Tongue (tissue), 2 donors: Measurements from ENCODE around the gene COL23A1. TPM values are rescaled to one million over a fixed set of nuclear protein-coding genes. Genes with fewer than 3 reads are reported as not detected.
A peak's percentile ranks its signal among the peaks of the same experiment; 100 is the strongest.
"Not testable (repeated sequence)": the region's sequence is repeated elsewhere in the genome, so short reads cannot be mapped to it uniquely, and the experiment has no call there.

ENCODE experiments used
- DNase-seq: peaks from one replicate; pipeline ENCODE4 v3.0.0-alpha.2; 2015
- total RNA-seq: library from RNA; depleted of rRNA; stranded (reverse); fragments of >200 nt; gene quantifications from one replicate; pipeline ENCODE4 v1.2.3, GENCODE V29; 2014

COL23A1 gene
- total RNA-seq, 1 donor from 2014 or later, result 5.4 TPM

DNA sequence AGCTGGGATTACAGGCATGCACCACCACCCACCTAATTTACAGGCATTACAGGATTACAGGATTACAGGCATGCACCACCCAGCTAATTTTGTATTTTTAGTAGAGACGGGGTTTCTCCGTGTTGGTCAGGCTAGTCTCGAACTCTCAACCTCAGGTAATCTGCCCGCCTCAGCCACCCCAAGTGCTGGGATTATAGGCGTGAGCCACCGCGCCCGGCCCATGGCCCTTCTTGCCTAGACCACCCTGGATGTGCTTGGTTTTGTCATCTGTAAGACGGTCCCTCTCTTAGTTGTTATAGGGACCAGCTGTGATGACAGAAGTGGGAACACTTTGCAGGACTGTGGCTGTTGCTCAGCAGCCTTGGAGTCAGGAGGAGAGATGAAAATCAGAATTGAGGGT lies 354.1 kb downstream of the COL23A1 start:
- no peak for DNase-seq

DNA sequence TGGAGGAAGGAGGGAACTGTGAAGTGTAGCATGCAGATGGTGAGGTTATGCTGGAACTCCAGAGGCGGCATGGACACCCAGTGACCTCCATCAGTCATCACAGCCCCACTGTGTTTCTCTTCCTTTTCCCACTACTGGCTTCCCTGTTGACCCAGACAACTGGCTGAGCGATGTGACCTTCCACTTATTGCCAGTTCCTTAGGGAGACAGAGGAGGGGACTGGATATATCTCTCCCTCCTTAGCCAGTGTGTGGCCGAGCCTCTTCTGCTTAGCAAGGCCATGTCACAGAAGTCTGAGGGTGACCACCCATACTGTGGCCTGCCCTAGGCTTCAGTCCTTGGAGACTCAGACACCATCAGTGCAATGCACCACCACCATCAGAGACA lies 354.6 kb downstream of the COL23A1 start:
- DNase-seq, result no peak

DNA sequence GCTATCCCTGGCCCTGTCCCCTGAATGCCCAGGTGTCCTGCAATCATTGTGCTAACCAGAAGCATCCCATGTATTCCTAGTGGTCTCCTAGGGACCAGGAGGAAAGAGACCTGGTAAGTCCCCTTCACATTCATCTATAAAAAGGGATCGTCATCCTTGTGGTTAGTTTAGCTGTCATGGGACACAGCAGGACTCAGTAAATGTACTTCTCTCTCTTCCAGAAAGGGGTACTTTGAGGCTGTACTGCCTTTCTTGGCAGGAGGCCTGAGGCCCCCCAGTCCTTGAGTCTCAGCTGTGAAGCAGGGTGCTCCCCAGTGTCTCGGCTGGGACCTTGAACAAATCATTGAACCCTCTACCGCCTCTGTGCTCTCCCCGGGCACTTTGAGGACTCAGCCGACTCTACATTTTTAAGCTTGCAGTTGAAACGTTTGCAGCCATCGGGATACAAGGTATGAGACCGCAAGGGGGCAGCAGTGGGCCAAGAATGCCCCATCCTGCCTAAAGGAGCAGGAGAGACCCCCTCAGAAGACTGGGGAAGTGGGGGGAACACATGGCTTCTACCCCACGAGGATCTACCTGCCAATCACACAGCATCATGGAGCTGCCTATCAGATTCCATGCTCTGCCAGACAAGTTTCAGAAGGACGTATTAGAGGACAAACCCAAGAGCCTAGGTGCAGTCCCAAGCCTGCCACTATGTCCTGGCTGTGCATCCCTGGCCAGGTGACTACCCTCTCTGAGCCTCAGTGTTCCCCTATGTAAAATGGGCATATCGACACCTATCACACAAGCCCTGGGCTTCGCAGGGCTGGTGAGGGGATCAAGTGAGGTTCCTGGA lies 355.2 kb downstream of the COL23A1 start:
- DNase-seq, result peak; percentile 86

DNA sequence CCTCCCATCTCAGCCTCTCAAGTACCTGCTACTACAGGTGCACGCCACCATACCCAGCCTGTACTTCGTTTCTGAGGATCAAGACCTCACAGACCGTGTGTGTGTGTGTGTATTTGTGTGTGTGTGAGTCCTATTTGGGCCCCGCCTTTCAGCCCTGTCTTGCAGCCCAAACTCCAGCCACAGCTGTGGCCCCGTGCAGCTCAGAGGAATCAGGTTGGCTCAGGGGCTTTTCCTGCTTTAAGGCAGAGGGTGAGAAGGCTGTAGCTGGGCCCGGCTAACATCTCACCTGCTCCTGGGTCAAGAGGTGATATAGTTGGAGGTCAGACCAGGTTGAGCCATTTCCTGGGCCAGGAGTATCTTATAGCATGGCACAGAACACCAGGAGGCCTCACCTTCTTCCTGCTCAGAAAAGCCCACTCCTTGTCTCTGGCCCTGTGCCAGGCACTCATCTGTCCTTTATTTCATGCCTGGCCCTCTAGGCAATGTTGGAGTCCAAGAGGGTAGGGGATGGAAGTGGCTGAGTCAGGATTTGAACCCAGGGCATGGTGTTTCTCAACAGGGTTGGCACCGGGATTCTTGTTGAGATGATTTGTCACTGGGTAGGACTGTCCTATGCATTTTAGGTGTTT lies 356.0 kb downstream of the COL23A1 start:
- DNase-seq, result no peak

DNA sequence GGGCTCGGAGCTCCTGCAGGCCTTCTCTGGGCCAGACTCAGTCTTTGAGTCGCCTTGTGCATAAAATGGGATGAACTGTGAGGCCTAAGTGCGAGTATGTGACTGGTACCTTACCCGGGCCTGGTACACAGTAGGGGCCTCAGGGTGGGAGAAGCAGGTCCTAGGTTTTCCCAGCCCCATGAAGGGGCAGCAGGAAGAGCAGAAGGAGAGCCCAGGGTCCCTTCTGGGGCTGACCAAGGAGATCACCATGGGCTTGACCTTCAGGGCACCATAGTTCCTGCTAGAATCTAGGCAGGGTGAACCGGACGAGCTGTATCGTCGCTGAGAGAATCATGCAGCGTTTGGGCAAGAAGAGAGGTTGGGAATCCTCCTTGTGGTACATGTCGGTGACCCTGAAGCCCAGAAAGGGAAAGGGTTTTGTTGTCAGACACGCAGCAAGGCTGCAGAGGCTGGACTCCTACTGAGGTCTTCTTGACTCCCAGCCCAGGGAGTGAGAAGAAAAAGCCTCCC lies 357.2 kb downstream of the COL23A1 start:
- no peak for DNase-seq

DNA sequence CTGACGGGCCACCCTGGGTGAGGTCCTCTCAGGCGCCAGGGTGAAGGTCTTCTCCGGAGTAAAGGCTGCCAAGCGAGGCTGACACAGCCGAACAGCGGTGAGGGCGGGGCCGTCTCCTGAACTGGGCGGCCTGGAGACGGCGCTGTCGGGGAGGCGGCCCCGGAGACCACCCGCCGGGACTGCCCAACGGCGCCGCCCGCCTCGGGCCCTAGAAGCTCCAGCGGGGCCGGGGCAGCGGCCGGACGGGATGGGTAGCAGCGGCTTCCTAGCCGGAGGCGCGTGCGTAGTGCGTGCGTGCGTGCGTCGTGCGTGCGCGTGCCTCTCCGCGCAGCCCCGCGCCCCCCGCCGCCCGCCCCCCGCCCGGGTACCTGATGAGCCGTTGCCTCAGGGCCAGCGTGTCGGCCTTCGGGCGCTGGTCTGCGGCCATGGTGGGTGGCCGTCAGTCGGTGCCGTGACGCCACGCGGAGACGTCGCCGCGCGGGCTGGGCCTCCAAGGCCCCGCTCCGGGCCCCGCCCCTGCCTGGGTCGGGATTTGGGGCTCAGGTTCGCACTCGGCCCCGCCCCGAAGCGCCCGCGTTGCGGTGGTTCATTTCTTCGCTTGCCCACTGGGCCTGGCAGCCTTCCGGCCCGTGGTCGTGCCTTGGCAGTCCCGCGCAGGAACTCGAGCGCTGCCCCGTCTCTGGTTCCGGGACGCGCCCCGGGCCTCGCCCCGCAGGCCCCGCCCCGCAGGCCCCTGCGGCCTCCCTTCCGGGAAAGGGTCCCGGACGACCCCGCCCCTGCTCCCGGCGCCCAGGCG lies 357.9 kb downstream of the COL23A1 start, which contains the start of gene PHYKPL:
PHYKPL (minus strand) TSS at position 679 of the 796 bp plus-strand sequence; CDS start at position 427, 252 bp downstream.
- DNase-seq, result peak; percentile 87

DNA sequence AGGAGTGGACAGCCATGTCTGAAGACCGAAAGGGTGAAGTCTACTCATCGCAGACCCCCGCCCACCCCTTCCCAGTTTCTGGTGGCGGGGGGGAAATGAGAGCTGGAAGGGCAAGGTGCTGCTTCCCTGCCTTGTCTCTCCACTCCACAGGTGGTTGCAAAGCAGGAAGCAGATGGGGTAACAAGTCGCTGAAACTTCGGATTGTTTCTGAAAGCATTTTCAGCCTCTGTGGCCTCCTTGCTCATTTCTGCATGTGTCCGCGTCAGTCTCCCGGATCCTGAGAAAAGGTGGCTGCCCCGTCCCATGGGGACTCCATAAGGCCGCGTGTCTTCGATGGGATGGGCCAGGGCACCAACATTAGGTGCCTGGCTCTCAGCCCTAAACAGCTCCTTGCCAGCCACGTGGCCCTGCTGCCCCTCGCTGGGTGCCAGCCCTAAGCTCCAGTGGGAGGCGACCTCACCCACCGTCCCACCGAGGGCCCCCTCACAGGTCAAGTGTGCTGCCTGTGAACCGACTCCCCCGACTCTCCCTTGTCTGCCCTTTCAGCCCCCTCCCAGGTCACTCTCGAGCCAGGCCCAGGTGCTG lies 358.6 kb downstream of the COL23A1 start:
- DNase-seq, result no peak

DNA sequence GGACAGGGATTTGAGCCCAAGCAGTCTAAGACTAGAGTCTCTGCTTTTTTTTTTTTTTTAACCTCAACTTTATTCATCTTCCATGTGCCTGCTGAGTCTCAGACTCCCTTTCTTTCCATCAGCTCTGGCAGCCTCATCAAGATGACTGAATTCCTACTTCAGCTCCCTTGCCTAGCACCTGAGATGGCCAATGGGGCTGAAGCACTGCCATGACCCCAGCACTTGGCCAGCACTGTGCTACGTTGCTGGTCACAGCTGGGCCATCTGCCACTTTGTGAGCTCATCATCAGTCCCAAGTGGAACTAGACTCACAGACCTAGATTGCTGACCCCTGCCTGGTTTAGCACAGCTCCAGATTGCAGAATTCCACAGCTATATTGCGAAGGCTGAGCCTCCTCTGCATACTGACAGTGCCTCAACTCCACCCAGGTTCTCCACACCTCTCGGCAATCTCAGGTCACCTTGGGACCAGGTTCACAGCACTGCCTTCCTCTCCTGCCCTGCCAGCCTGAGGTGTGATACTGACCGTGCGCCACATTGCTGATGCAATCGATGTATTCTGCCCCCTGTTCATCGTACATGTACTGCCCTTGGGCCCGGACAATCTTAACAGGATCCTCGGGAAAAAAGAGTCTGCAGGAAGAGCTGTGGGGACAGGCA lies 359.2 kb downstream of the COL23A1 start:
- DNase-seq, result no peak

DNA sequence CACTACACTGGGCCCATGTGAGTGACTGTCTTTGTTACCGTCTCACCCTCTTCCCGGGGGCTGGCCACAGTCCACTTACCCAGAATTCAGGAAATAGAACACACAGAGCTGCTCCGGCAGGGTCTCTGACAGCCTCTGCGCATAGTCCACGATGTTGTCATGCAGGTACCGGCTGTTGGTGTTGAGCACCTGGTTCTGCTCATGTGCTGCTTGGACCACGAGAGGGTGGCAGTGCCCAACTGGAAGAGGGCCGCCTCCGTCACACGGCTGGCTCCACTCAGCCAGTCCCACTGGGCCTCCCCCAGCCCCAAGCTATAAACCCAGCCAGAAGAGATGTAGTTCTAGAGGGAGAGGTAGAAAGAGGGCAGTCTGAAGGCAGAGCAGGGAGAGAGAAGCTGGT lies 360.3 kb downstream of the COL23A1 start:
- no peak for DNase-seq

DNA sequence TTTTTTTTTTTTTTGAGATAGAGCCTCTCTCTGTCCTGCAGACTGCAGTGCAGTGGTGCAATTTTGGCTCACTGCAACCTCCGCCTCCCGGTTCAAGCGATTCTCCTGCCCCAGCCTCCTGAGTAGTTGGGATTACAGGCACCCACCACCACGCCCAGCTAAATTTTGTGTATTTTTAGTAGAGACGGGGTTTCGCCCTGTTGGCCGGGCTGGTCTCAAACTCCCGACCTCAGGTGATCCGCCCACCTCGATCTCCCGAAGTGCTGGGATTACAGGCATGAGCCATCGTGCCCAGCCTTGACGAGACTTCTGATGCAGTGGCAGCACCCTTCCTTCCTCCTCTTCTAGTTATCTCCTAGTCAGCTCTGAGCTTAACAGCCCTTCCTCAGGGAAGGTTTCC lies 361.1 kb downstream of the COL23A1 start:
- DNase-seq, result not testable (repeated sequence)

DNA sequence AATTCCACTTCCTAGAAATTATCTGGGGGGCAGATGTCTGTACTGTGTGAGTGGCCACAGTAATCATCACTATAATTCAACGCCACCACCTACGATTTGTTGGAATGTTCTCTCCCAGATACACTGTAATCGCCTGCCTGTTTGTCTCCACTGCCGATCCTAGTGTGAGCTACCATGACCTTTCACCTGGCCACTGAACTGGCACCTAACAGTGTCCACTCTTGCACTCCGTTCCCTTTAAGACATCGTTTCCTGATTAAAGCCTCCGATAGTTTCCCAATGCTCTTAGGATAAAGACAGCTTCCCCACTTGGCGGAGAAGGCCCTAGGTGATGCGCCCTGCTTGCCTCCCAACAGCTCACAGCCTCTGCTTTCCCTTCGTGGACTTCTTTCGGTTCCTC lies 361.6 kb downstream of the COL23A1 start:
- DNase-seq, result no peak

DNA sequence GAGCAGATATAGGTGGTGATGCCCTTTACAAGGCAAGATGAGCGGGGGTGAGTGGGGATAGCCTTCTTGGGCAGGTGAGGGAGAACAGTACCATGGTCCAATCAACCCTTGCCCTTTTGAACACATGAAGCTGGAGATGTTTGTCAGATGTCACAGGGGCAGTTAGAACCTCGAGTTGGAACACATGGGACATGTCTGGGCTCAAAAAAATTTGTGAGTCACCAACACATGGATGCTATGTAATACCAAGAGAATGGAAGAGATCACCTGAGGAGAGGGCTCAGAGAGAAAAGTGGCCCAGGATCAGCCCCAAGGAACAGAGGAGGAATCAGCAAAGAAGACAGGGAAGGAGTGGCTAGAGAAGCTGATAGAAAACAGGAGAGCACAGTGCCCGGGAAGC lies 362.3 kb downstream of the COL23A1 start:
- no peak for DNase-seq

DNA sequence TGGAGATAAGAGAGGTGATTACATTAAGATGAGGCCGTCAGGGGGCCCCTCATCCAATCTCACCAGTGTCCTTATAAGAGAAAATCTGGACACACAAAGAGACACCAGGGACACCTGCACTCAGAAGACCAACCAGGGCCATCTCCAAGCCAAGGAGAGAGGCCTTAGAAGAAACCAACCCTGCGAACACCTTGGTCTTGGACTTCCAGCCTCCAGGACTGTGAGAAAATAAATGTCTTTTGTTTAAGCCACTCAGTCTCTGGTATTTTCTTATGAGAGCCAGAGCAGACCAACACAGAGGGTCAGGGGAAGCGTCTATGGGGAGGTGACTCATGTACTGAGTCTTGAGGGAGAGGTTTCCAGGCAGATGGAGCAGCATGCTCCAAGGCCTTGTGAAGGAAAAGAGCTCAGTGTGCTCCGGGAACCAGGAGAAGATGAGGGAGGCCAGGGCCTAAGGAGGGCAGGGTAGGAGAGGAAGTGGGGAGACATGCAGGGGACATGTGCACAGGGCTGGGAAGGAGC lies 363.0 kb downstream of the COL23A1 start:
- DNase-seq, result no peak

DNA sequence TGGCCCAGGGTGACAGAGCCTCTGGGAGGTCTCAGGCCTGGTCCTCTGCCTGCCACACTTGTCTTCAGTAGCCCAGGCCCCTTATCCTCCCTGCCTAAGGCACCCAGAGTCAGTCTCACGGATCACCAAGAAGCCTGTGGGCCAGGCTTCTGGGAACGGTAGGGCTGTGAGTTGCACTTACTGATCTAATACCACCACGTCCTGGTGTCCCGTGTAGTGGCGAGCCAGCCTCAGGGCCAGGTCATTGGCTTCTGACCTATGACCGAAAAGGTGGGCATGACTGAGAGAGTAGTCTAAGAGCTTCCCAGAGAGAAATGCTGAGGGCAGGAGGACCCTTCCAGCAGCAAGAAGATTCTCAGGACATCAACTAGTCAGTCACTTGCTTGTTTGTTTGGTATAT lies 365.0 kb downstream of the COL23A1 start:
- no peak for DNase-seq

DNA sequence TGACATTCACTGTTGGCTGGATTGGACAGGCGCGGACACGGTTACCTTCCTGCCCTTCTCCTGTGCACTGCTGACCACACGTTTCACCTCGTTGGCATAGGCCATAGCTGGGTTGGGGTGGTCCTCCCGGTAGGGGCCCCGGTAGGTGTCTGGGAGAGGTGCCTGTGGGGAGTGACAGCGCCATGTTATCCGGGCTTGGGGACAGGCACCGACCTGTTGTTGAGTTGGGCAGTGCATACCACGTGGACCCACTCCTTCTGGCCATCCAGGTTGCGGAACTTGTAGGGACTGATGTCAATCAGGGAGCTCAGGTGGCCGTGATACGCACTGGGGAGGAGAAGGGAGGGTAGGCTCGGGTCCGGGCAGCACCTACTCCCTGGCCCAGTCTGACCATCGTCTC lies 365.8 kb downstream of the COL23A1 start:
- DNase-seq, result no peak

DNA sequence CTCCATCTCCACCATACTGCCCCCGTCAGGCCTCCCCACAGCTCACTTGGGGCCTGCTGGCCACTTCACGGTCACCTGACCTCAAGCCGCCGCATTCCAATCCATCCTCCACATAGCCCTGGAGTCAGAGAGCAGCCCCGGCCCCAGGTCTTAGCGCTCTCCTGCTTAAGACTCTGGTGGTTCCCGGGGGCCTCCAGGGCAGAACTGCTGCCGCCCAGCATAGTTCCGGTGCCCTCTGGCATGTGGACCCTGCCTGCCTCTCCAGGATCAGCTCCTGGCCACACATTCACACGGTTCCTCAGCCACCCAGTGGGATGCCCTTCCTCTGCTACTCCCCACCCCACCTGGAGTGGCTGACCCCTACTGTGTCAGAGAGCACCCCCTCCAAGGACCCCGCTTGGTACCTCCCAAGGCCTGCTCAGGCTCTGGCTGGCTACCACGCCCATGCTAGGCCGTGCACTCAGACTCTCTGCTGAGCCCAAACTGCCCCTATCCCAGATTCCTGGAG lies 366.3 kb downstream of the COL23A1 start:
- DNase-seq, result no peak

DNA sequence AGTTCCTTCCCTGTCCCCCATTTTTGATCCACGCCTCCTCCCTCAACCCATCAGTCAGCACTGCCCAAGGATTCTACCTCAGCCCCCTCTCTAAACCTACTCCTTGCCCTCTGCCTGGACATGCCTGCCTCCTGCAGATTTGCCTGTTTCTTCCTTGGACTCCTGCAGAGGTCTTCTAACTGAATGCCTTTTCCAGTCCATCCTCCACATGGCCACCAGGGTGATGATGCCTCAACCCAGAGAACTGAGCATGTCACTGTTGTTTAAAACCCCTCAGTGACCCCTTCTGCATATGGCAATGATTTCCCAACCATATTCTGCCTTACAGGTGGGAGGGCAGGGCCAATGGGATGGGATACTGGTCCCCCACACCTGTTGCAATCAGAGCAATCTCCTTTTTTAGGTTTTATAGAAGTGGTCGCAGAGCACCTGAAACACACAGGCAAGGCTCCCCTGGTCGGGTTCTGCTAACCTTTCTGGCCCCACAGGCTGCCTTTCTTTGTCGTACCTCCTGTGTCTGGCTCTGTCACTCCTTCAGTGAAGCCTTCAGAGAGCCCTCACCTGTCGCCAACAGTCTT lies 366.9 kb downstream of the COL23A1 start:
- DNase-seq, result no peak

DNA sequence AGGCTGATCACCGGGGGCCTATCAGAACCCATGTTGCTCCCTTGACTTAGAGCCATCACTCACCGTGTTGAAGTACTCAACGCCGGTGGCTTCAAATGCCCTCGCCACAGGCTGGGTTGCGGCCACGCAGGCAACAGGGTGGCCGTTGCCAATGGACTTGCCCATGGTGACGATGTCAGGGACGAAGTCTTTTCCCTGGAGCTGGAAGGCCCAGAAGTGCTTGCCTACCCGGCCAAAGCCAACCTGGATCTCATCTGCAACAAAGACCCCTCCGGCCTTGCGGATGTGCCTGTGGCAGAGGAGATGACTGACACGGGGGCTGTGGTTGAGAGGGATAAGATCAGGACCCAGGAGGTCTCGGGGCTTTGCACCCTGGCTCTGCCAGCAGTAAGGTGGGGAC lies 367.9 kb downstream of the COL23A1 start:
- DNase-seq, result no peak

DNA sequence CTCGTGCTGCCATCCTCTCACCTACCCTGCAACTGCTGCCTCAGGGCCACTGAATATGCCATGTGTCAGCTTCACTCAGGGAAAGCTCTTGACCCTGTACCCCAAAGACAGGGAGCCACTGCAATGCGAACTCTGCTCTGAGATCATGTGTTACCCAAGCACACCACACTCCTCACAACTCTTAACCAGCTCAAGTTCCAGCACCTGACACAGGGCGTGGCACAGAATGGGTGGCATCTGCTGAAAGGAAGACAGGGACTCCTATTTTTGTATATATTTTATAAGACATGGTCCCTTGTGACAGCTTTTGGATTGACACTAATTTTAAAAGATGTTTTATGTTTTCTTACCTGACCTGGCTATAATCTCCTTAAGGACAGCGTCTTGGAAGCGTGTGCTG lies 368.3 kb downstream of the COL23A1 start:
- peak; percentile 50 for DNase-seq

DNA sequence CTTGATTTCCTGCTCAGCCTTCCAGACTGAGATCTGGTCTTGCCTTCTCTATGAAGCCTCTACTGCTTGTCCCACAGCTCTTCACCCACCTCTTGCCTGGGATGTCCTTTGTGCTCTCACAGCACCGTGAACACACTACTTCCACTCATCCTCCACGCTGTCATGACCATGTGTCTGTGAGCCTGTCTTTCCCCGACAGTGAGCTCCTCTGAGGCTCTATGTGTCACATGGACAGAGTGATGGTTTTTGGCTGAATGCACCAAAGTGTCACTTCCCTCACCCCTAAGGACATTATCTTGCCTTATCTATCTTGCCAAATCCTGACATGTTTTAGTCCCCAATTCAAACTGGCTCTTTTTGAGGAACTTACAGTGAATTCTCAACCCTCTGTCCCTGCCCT lies 368.9 kb downstream of the COL23A1 start:
- DNase-seq, result no peak

DNA sequence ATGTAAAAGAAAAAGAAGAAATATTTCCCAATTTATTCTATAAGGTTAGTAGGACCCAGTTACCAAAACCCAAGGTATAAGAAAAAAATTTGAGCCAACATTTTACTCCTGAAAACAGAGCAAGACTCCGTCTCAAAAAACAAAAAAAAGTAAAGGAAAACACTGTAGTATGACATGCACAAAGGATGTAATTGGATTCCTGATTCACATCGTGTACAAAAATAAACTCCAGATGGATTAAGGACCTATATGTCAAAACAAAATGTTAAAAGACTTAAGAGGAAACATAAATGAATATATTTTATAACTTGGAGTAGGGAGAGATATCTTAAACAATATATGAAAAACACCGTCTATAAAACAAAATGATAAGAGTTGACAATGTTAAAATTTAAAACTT lies 371.4 kb downstream of the COL23A1 start:
- DNase-seq, result no peak
